GM12872 (cell line): ENCODE results near the gene CHMP1B.

Experiments used
- CTCF ChIP-seq: IDR thresholded peaks from 3 replicates; pipeline ENCODE4 v1.5.1; 2011; ENCODE audit warnings: low read depth, mild to moderate bottlenecking, low read length, moderate library complexity; ENCODE audit not compliant: insufficient read depth

CHMP1B gene

GRCh38 chr18:11851806-11852337 lies 659 bp downstream of the CHMP1B start:
- no peak for TF ChIP-seq CTCF

GRCh38 chr18:11857177-11857887 lies 6.1 kb downstream of the CHMP1B start:
- no peak for TF ChIP-seq CTCF

GRCh38 chr18:11859282-11859830 lies 8.1 kb downstream of the CHMP1B start:
- TF ChIP-seq CTCF = no peak

- no peak for TF ChIP-seq CTCF
These were observed 8.7 kb downstream of the CHMP1B start for GRCh38 chr18:11859903-11860407.

- TF ChIP-seq CTCF = no peak
These were observed 9.6 kb downstream of the CHMP1B start for GRCh38 chr18:11860594-11861450.

GRCh38 chr18:11861583-11862288 lies 10.5 kb downstream of the CHMP1B start:
- no peak for TF ChIP-seq CTCF
